HG03066 (cell line): ENCODE results near the gene SH3PXD2A.

Experiments
- ATAC-seq: cut with Tn5 transposase; IDR thresholded peaks from one replicate; pipeline ENCODE4 v1.9.1; 2021; ENCODE audit warnings: low read depth; ENCODE audit not compliant: unreplicated experiment

SH3PXD2A gene

GRCh38 chr10:103834436-103835095, 20.8 kb downstream of the SH3PXD2A start:
- ATAC-seq = no peak

- no peak for ATAC-seq
Observed at GRCh38 chr10:103833731-103834365, 21.5 kb downstream of the SH3PXD2A start.

GRCh38 chr10:103832806-103833205, 22.6 kb downstream of the SH3PXD2A start:
- ATAC-seq = no peak

- no peak for ATAC-seq
Observed at GRCh38 chr10:103829838-103830465, 25.4 kb downstream of the SH3PXD2A start.

GRCh38 chr10:103829278-103829677, 26.1 kb downstream of the SH3PXD2A start:
- no peak for ATAC-seq

GRCh38 chr10:103828587-103829197, 26.7 kb downstream of the SH3PXD2A start:
- no peak for ATAC-seq

GRCh38 chr10:103828107-103828506, 27.3 kb downstream of the SH3PXD2A start:
- no peak for ATAC-seq

- no peak for ATAC-seq
Observed at GRCh38 chr10:103826885-103827284, 28.5 kb downstream of the SH3PXD2A start.

- no peak for ATAC-seq
Observed at GRCh38 chr10:103824281-103824680, 31.1 kb downstream of the SH3PXD2A start.

GRCh38 chr10:103823706-103824272, 31.6 kb downstream of the SH3PXD2A start:
- ATAC-seq = no peak

- ATAC-seq = no peak
Observed at GRCh38 chr10:103822800-103823199, 32.6 kb downstream of the SH3PXD2A start.

- no peak for ATAC-seq
Observed at GRCh38 chr10:103822107-103822716, 33.2 kb downstream of the SH3PXD2A start.

- no peak for ATAC-seq
Observed at GRCh38 chr10:103820101-103821062, 35.0 kb downstream of the SH3PXD2A start.

GRCh38 chr10:103819493-103819892, 35.9 kb downstream of the SH3PXD2A start:
- no peak for ATAC-seq

- ATAC-seq = no peak
Observed at GRCh38 chr10:103818765-103819374, 36.5 kb downstream of the SH3PXD2A start.

GRCh38 chr10:103818105-103818504, 37.3 kb downstream of the SH3PXD2A start:
- ATAC-seq = no peak

- no peak for ATAC-seq
Observed at GRCh38 chr10:103816431-103816830, 38.9 kb downstream of the SH3PXD2A start.

GRCh38 chr10:103814626-103815370, 40.6 kb downstream of the SH3PXD2A start:
- ATAC-seq = no peak
